Measurements from ENCODE around the gene FARP2.
"Not testable (repeated sequence)": the region's sequence is repeated elsewhere in the genome, so short reads cannot be mapped to it uniquely, and the experiment has no call there.

The FARP2 gene

DNA sequence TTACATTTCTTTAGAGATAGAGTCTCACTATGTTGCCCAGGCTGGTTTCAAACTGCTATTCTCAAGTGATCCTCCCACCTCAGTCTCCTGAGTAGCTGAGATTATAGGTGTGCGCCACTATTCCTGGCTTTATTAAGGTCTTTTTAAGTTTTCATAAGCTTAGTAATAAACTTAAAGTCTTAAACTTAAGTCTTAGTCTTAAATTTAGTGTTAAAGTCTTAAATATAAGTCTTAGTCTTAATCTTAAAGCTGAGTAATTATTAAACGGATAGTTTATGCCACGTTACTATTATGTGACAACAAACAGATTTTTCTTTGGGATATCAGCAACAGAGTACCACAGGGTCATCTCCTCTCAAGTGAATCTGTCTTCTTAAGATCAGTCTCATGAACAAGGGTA lies 12.6 kb downstream of the FARP2 start:
- no peak for TF ChIP-seq ZNF274 (IDR thresholded peaks at IDR 0.05; ENCODE audit: low read depth, low read length)
- H3K4me3 ChIP-seq (ENCODE audit: low read length) = no peak overlapping the region

GRCh38 chr2:241372361-241372992 lies 16.4 kb downstream of the FARP2 start:
- no peak for TF ChIP-seq ZNF274 (IDR thresholded peaks at IDR 0.05; ENCODE audit: low read depth, low read length)
- H3K4me3 ChIP-seq (ENCODE audit: low read length) = no peak overlapping the region

DNA sequence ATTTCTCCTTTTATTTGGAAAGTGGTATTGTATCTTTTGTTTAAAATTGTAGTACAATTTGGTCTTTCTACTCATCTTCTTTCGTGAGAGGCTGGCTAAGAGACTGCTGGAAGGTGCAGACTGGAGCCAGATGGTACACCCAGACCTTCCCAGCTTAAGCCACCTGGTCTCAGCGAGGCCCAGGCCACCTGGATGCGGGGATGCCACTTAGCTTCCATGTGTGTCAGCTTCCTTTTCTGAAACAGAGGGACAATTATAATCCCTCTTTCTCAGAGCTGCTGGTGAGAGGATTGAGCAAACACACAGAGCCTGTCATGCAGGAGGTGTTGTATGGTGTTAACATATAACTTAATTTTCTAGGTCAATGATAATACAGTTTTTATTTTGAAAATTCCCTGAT lies 17.4 kb downstream of the FARP2 start:
- TF ChIP-seq ZNF274 (IDR thresholded peaks at IDR 0.05; ENCODE audit: low read depth, low read length) = no peak
- H3K4me3 ChIP-seq (ENCODE audit: low read length) = no peak overlapping the region

- not testable (repeated sequence) for H3K4me3 ChIP-seq (ENCODE audit: low read length)
These were observed 17.8 kb downstream of the FARP2 start for GRCh38 chr2:241373906-241374305.

GRCh38 chr2:241375300-241375699 lies 19.2 kb downstream of the FARP2 start:
- no peak for TF ChIP-seq ZNF274 (IDR thresholded peaks at IDR 0.05; ENCODE audit: low read depth, low read length)
- no peak overlapping the region for H3K4me3 ChIP-seq (ENCODE audit: low read length)

GRCh38 chr2:241376808-241377207 lies 20.7 kb downstream of the FARP2 start:
- no peak for TF ChIP-seq ZNF274 (IDR thresholded peaks at IDR 0.05; ENCODE audit: low read depth, low read length)
- no peak overlapping the region for H3K4me3 ChIP-seq (ENCODE audit: low read length)

DNA sequence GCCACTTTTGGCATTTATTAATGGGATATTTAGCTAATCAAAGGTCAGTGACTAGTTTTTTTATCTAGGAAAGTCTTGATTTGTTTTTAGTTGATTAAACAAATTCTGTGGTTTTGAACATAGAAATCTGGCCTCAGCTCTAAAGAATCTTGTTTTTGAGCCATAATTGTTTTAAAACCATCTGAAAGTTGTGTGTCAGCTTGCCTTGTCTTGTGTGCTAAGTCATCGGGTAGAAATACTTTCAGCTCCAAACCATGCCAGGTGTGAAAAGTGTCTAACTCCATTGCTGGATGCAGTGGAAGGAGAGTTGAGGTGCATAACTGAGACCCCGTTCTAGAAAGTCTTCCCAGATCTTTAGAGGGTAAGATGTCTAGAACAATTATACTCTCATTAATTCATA lies 22.7 kb downstream of the FARP2 start:
- TF ChIP-seq ZNF274 (IDR thresholded peaks at IDR 0.05; ENCODE audit: low read depth, low read length) = no peak

DNA sequence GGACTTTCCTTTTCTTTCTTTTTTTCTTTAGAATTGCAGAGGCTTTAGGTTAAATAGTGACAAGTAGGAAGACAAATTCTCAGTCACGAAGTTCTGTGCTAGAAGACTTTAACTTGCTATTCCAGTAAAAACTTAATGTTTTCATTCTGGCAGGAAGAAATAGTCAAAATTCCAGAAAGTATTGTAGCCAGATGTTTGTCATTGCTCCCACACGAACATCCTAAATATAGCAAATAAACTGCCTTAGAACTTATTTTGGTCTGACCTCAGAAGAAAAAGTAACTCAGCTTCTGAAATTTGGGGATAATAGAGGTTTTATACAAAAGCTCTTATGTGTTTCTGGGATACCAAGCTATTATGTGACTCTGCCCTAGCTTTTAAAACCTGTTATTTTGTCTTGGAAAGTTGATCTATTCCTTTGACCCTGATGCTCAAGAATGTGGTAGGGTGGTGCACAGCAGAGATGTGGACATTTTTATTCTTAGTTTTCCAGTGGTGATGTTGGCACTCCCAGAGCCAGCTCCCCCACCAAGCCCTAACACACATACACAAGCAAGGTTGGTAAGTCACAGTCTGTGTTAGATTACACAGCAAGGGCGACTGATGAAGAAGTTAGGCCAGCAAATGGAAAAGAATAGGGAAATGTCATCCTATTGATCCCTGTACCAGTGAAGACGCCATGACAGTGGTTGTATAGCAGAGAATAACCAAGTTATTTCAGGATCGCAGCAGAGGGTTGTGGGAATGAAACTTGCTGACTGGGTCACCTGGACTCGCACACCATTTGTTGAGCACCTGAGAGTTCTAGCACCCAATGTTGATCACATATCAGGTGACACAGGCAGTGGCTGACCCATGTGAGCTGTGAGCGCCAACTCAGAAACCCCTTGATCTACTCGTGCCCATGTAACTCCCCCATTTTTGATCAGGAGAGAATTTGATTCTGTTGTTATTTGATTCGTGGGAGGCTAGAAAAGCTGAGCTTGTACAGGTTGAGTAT lies 23.7 kb downstream of the FARP2 start:
- no peak for TF ChIP-seq ZNF274 (IDR thresholded peaks at IDR 0.05; ENCODE audit: low read depth, low read length)
- no peak overlapping the region for H3K4me3 ChIP-seq (ENCODE audit: low read length)

More for the DNA sequence above, 22.7 kb downstream of the FARP2 start:
- no peak overlapping the region for H3K4me3 ChIP-seq (ENCODE audit: low read length)

DNA sequence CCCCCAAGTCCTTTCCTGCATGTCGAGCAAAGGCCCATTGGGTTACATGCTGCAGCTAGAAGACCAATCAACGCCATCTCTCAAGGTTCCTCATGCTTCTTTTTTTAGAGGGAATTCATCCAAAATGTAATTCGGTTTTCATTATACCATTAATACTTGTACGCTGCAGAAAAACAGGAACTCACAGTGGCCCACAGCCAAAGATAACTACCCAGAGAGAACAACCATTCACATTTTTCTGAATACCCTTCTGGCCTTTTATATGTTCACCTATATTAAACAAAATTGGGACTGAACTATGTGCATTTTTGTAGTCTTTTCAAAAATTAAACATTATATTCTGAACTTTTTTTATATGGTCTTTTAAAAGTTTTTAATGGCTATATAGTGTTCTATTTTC lies 25.8 kb downstream of the FARP2 start:
- no peak overlapping the region for H3K4me3 ChIP-seq (ENCODE audit: low read length)
- no peak for TF ChIP-seq ZNF274 (IDR thresholded peaks at IDR 0.05; ENCODE audit: low read depth, low read length)

DNA sequence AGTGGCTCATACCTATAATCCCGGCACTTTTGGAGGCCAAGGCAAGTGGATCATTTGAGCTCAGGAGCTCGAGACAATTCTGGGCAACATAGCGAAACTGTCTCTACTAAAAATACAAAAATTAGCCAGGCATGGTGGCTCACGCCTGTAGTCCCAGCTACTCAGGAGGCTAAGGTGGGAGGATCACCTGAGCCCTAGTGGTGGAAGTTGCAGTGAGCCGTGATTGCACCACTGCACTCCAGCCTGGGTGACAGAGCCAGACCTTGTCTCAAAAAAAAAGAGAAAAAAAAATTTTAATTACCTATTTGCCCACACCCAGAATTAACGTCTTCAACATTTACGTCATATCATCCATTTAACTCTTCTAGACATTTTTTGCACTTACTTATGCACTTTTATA lies 29.4 kb downstream of the FARP2 start:
- H3K4me3 ChIP-seq (ENCODE audit: low read length) = not testable (repeated sequence)

- TF ChIP-seq ZNF274 (IDR thresholded peaks at IDR 0.05; ENCODE audit: low read depth, low read length) = no peak
- no peak overlapping the region for H3K4me3 ChIP-seq (ENCODE audit: low read length)
These were observed 30.4 kb downstream of the FARP2 start for GRCh38 chr2:241386519-241386918.

DNA sequence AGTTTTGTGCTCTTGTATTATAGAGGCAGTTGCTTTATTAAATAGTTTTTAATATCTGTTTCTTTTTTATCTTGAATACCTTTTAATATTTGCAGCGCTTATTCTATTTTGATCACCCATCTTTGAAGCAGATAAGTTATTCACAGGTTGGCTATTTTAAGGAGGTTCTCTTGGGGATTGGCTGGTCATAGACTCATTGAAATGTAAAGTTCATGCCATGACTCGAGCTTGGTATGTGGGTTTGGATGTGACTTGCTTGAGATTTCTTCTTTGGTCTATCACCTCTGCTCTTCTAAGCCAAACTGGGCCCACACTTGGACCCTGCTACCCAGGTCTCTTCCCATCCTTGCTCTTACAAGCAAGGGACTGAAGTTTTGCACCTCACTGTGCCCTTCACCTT lies 33.6 kb downstream of the FARP2 start:
- TF ChIP-seq ZNF274 (IDR thresholded peaks at IDR 0.05; ENCODE audit: low read depth, low read length) = no peak
- H3K4me3 ChIP-seq (ENCODE audit: low read length) = no peak overlapping the region

GRCh38 chr2:241390301-241391206 lies 34.5 kb downstream of the FARP2 start:
- no peak overlapping the region for H3K4me3 ChIP-seq (ENCODE audit: low read length)
- no peak for TF ChIP-seq ZNF274 (IDR thresholded peaks at IDR 0.05; ENCODE audit: low read depth, low read length)

DNA sequence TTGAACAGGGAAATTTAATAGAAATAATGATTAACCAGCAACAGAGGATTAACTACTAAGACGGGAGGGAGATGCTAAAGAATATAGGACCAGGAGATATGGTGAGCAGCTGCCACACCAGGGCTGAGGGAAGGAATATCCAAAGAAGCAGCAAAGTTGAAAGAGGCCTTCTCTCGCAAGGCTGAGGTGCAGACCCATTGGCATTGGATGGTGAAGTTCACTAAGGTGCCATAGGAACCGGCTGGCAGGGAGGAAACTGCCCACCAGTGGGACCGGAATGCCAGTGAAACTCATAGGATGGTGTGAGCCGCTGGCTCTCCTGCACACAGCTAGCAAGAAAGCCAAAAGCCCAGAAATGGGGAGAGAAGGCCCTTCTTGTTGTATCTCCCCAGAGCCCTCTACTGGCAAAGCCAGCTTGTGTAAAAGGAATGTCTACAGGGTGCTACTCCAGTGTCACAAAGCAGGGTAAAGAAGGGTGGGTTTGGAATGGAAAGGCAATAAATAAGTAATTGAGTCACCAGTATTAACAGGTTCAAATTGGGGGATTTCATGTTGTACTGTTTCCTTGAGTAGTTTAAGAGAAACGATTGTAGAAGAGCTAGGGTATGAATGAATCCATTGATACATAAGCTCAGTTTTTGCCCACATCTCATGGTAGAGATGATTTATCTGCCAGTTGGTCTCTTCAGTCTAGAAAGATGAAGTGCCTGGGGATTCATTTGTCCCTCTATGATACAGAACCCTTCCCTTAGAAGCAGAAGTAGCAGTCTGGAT lies 36.0 kb downstream of the FARP2 start:
- H3K4me3 ChIP-seq (ENCODE audit: low read length) = no peak overlapping the region
- TF ChIP-seq ZNF274 (IDR thresholded peaks at IDR 0.05; ENCODE audit: low read depth, low read length) = no peak

DNA sequence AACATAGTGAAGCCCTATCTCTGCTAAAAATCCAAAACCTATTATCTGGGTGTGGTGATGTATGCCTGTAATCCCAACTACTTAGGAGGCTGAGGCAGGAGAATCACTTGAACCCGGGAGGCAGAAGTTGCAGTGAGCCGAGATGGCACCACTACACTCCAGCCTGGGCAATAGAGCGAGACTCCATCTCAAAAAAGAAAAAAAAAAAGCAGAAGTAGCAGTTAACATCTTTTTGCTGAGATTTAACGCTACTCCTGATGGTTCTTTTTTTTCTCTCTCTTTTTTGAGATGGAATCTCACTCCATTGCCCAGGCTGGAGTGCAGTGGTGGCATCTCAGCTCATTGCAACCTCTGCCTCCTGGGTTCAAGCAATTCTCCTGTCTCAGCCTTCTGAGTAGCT lies 36.7 kb downstream of the FARP2 start:
- not testable (repeated sequence) for H3K4me3 ChIP-seq (ENCODE audit: low read length)

Data from GM08714 (cell line).